Measurements from ENCODE around the gene SPTBN4.

Gene SPTBN4

GRCh38 chr19:40549007-40549708, 82.4 kb downstream of the SPTBN4 start (continued):
- TF ChIP-seq ZBTB17 (tag by site-specific recombination; IDR thresholded peaks at IDR 0.05), result peak; percentile 93
- TF ChIP-seq ZNF768 (tag by site-specific recombination; IDR thresholded peaks at IDR 0.05), result no peak
- peak; percentile 75; the same call in 1 of the 2 replicates for TF ChIP-seq HIC1 (tag by site-specific recombination; IDR thresholded peaks at IDR 0.05)
- no peak for TF ChIP-seq AEBP2 (tag by site-specific recombination; IDR thresholded peaks at IDR 0.05; ENCODE audit: borderline replicate concordance)
- TF ChIP-seq ZNF433 (tag by site-specific recombination; IDR thresholded peaks at IDR 0.05; ENCODE audit: low read depth), result no peak
- no peak for TF ChIP-seq WT1 (tag by site-specific recombination; IDR thresholded peaks at IDR 0.05)
- no peak for TF ChIP-seq ZNF426 (tag by site-specific recombination; IDR thresholded peaks at IDR 0.05)
- TF ChIP-seq SP2 (tag by site-specific recombination; IDR thresholded peaks at IDR 0.05), result peak; percentile 67
- no peak for TF ChIP-seq ZNF596 (tag by site-specific recombination; IDR thresholded peaks at IDR 0.05)
- no peak for TF ChIP-seq ZNF274 (IDR thresholded peaks at IDR 0.05; ENCODE audit: low read length)
- 0 out of 2 replicates have a peak, but pooled peaks have one; percentile 15 for TF ChIP-seq ZNF274 (tag by site-specific recombination; IDR thresholded peaks at IDR 0.05; ENCODE audit: borderline replicate concordance)
- no peak for TF ChIP-seq KLF10 (tag by site-specific recombination; IDR thresholded peaks at IDR 0.05)
- TF ChIP-seq ZNF548 (tag by site-specific recombination; IDR thresholded peaks at IDR 0.05), result no peak
- peak; percentile 99 for TF ChIP-seq ZNF16 (tag by site-specific recombination; IDR thresholded peaks at IDR 0.05; ENCODE audit: low read depth)
- TF ChIP-seq ZNF585B (tag by site-specific recombination; IDR thresholded peaks at IDR 0.05), result no peak
- TF ChIP-seq HOXD13 (CRISPR knock-in tag; IDR thresholded peaks at IDR 0.05; ENCODE audit: borderline replicate concordance), result no peak
- no peak for TF ChIP-seq ZNF398 (tag by site-specific recombination; IDR thresholded peaks at IDR 0.05)
- TF ChIP-seq ZBTB26 (tag by site-specific recombination; optimal IDR thresholded peaks at IDR 0.05), result peak; percentile 73
- peak; percentile 72 for TF ChIP-seq ZNF501 (tag by site-specific recombination; IDR thresholded peaks at IDR 0.05)
- TF ChIP-seq ZNF169 (tag by site-specific recombination; IDR thresholded peaks at IDR 0.05), result no peak
- TF ChIP-seq ZEB2 (tag by site-specific recombination; IDR thresholded peaks at IDR 0.05), result peak; percentile 32; the same call in 1 of the 2 replicates
- TF ChIP-seq ZNF549 (tag by site-specific recombination; IDR thresholded peaks at IDR 0.05), result no peak
- no peak for TF ChIP-seq ZNF211 (tag by site-specific recombination; IDR thresholded peaks at IDR 0.05; ENCODE audit: low read depth)
- no peak for TF ChIP-seq ZNF639 (tag by site-specific recombination; IDR thresholded peaks at IDR 0.05)
- no peak for TF ChIP-seq ZNF510 (tag by site-specific recombination; IDR thresholded peaks at IDR 0.05; ENCODE audit: insufficient replicate concordance)
- no peak for TF ChIP-seq ZNF2 (tag by site-specific recombination; IDR thresholded peaks at IDR 0.05)
- TF ChIP-seq ZNF843 (tag by site-specific recombination; IDR thresholded peaks at IDR 0.05), result no peak
- TF ChIP-seq ZNF701 (tag by site-specific recombination; IDR thresholded peaks at IDR 0.05), result no peak
- TF ChIP-seq ZIC2 (tag by site-specific recombination; IDR thresholded peaks at IDR 0.05), result peak; percentile 86
- TF ChIP-seq ZNF76 (tag by site-specific recombination; IDR thresholded peaks at IDR 0.05; ENCODE audit: borderline replicate concordance, low read depth), result no peak
- TF ChIP-seq ZNF544 (tag by site-specific recombination; IDR thresholded peaks at IDR 0.05), result no peak
- TF ChIP-seq ZNF214 (tag by site-specific recombination; IDR thresholded peaks at IDR 0.05; ENCODE audit: borderline replicate concordance), result no peak
- TF ChIP-seq ZNF664 (tag by site-specific recombination; IDR thresholded peaks at IDR 0.05), result no peak

Measured in HEK293 (cell line).